ENCODE results near the gene OR5AP2.
"Not testable (repeated sequence)": the region's sequence is repeated elsewhere in the genome, so short reads cannot be mapped to it uniquely, and the experiment has no call there.

OR5AP2 gene

GRCh38 chr11:56642339-56642738 is at the start of gene OR5AP2:
TSS of gene OR5AP2 (minus strand) at chr11:56642439. CDS start at chr11:56642439, 0 bp downstream.
- DNase-seq: no peak

GRCh38 chr11:56691179-56691578 is 48.9 kb upstream of the OR5AP2 start:
- DNase-seq: not testable (repeated sequence)

DNA sequence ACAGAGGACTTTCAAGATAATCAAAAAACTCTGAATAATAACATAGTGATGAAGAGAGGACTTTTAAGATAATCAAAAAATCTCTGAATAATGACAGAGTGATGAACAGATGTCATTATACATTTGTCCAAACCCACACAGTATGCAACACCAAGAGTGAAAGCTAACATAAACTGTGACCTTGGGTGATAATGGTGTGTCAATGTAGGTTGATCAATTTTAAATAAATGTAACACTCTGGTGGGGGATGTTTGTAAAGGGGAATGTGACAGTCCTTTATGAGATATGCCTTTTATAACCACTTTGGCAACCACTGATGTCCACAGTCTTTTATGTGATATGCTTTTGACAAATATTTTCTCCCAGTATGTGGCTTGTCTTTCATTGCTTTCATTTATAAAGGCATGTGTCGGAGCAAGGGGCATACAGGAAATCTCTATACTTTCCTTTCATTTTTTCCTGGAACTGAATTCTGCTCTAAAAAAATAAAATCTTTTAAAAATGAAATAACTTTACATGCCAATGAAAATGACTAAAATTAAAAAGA is 46.4 kb upstream of the OR5AP2 start:
- DNase-seq: no peak

GRCh38 chr11:56670984-56671383 is 28.7 kb upstream of the OR5AP2 start:
- no peak for DNase-seq

DNA sequence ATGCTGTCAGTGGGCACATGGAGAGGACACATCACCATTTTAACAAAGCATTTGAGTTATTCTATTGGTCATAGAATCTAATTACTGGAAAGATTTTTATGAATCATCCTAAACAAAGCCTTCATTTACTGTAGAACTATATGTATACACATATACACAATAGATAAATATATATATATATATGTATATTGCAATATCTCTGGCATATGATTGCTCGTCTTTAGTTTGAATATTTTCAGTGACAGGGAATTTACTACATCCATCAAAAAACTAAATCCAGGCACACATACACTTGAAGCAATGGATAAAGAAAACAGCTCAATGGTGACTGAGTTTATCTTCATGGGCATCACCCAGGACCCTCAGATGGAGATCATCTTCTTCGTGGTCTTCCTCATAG is 21.1 kb upstream of the OR5AP2 start, which contains the start of gene OR5AR1:
Gene OR5AR1, plus strand, starts transcription at position 301 of the 400 bp plus-strand sequence. Its CDS starts 0 bp downstream, at position 301.
- DNase-seq: no peak

- DNase-seq: no peak
Measured at GRCh38 chr11:56659755-56660154, 17.5 kb upstream of the OR5AP2 start.

GRCh38 chr11:56637500-56637899 is 4.7 kb downstream of the OR5AP2 start:
- no peak for DNase-seq

GRCh38 chr11:56636861-56637260 is 5.4 kb downstream of the OR5AP2 start:
- DNase-seq: no peak

DNA sequence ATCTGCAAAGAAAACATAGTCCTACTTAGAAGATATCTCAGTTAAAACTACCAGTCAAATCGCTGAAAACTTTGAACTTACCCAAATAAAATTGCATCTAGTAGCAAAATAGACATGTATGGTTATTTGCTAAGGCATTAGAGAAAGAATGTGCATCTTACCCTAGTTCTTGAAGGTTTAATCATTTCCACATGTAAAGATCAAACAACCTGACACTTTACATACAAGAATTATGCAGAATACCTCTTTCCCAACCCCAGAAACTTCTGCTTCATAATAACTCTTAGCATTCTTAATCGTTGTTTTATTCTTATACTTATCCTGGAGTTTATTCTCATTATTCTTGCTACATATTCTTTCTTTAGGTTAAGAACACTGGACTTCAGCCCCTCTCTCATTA is 9.9 kb downstream of the OR5AP2 start:
- no peak for DNase-seq

GRCh38 chr11:56625946-56626345 is 16.3 kb downstream of the OR5AP2 start:
- no peak for DNase-seq

DNA sequence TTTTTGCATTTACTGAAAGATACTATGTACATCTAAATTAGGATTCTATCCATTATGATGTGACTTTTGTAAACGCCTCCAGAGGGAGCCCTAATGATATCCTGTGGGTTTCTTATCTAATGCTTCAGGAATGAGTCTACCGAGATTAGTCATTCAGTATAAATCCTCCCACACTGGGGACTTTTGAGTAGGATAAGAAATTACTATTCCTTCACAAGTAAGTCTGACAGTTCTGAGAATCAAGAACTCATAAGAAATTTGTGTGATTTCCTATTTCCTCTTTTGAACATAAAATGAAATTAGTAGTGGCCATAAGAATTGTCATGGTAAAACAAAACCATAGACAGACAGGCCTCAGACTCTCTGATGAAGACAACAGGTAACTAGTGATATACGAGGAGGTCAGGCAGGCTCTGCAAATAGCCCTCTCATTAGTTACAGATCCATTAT is 17.6 kb downstream of the OR5AP2 start:
- no peak for DNase-seq

- DNase-seq: no peak
Measured at GRCh38 chr11:56611174-56611573, 31.1 kb downstream of the OR5AP2 start.

- DNase-seq: not testable (repeated sequence)
Measured at GRCh38 chr11:56592088-56592717, 50.0 kb downstream of the OR5AP2 start.

Measured in activated effector memory CD4-positive, alpha-beta T cell treated with Interleukin-2 at 50 U/mL for 16 hours (primary cell).